WTC11 (cell line): ENCODE measurements around the gene CNDP1. TPM values are rescaled to one million over a fixed set of nuclear protein-coding genes. Genes with fewer than 3 reads are reported as not detected.

Source experiments
- ATAC-seq: fragments of 200-7000 bp; cut with Tn5 transposase; 2 replicates; pipeline ENCODE4 v1.10.0; 2021; ENCODE audit warnings: mild to moderate bottlenecking, moderate library complexity
- CTCF ChIA-PET: fragments of 300-600 bp; sonication (Branson Sonifier 250); formaldehyde crosslinking; loops from one replicate; lab custom pipeline; 2021; ENCODE audit warnings: antibody characterized with exemption; lab: Charles Lee
- POLR2A ChIA-PET: fragments of 350-600 bp; sonication (Branson Sonifier 250); formaldehyde crosslinking; loops from one replicate; lab custom pipeline; 2021; ENCODE audit warnings: antibody characterized with exemption; lab: Charles Lee
- DNase-seq: peaks from one replicate; pipeline ENCODE4 v3.0.0; 2021; ENCODE audit warnings: low spot score
- H3K27ac Mint-ChIP-seq: 2 replicates; pipeline ENCODE4 v1.8.0; 2021; ENCODE audit warnings: mixed read lengths
- H3K27me3 Mint-ChIP-seq: 2 replicates; pipeline ENCODE4 v1.8.0; 2021; ENCODE audit warnings: low read depth, mild to moderate bottlenecking, moderate library complexity, mixed read lengths
- H3K36me3 Mint-ChIP-seq: 2 replicates; pipeline ENCODE4 v1.8.0; 2021; ENCODE audit warnings: mixed read lengths
- H3K4me1 Mint-ChIP-seq: 2 replicates; pipeline ENCODE4 v1.8.0; 2022; ENCODE audit warnings: mixed read lengths
- H3K4me3 Mint-ChIP-seq: 2 replicates; pipeline ENCODE4 v1.8.0; 2021; ENCODE audit warnings: mild to moderate bottlenecking, moderate library complexity, mixed read lengths
- H3K9me3 Mint-ChIP-seq: 2 replicates; pipeline ENCODE4 v1.8.0; 2021; ENCODE audit warnings: mixed read lengths
- CBFB ChIP-seq: sonication (generic); formaldehyde crosslinking; IDR thresholded peaks from 2 replicates; pipeline ENCODE4 v1.8.1; 2022; ENCODE audit warnings: mild to moderate bottlenecking, low read depth, missing genetic modification reagents
- CREM ChIP-seq: sonication (generic); formaldehyde crosslinking; IDR thresholded peaks from 2 replicates; pipeline ENCODE4 v1.8.1; 2022; ENCODE audit warnings: mild to moderate bottlenecking, missing genetic modification reagents, moderate library complexity
- ESRRA ChIP-seq: sonication (generic); formaldehyde crosslinking; IDR thresholded peaks from 2 replicates; pipeline ENCODE4 v1.8.1; 2022; ENCODE audit warnings: mild to moderate bottlenecking, missing genetic modification reagents, borderline replicate concordance
- FOXK1 ChIP-seq: sonication (generic); formaldehyde crosslinking; IDR thresholded peaks from 2 replicates; pipeline ENCODE4 v1.8.0; 2022; ENCODE audit warnings: mild to moderate bottlenecking, moderate library complexity, missing genetic modification reagents
- NR1H2 ChIP-seq: sonication (generic); formaldehyde crosslinking; IDR thresholded peaks from 2 replicates; pipeline ENCODE4 v1.9.0; 2021; ENCODE audit warnings: mild to moderate bottlenecking, moderate library complexity, missing genetic modification reagents
- SP1 ChIP-seq: sonication (generic); formaldehyde crosslinking; conservative IDR thresholded peaks from 2 replicates; pipeline ENCODE4 v1.8.1; 2022; ENCODE audit warnings: missing genetic modification reagents
- TEAD1 ChIP-seq: sonication (generic); formaldehyde crosslinking; IDR thresholded peaks from 2 replicates; pipeline ENCODE4 v1.8.0; 2022; ENCODE audit warnings: mild to moderate bottlenecking, missing genetic modification reagents
- ZNF416 ChIP-seq: fragments of 250-450 bp; sonication (Bioruptor Pico); IDR thresholded peaks from 2 replicates; pipeline ENCODE4 v1.9.0; 2021; ENCODE audit warnings: mild to moderate bottlenecking, inconsistent platforms
- total RNA-seq: library from RNA; stranded (reverse); gene quantifications from 3 replicates; pipeline ENCODE4 v1.2.3, GENCODE V29; 2021
- TF ChIP-seq, protein P1 (sequence below): sonication (generic); formaldehyde crosslinking; IDR thresholded peaks from 2 replicates; pipeline ENCODE4 v1.8.0; 2023; ENCODE audit warnings: missing genetic modification reagents, mild to moderate bottlenecking, borderline replicate concordance
- TF ChIP-seq, protein P2 (sequence below): sonication (generic); formaldehyde crosslinking; IDR thresholded peaks from 2 replicates; pipeline ENCODE4 v1.8.1; 2023; ENCODE audit warnings: mild to moderate bottlenecking, missing genetic modification reagents, borderline replicate concordance
- TF ChIP-seq, protein P3 (sequence below): fragments of 250-450 bp; sonication (Bioruptor Pico); IDR thresholded peaks from 2 replicates; pipeline ENCODE4 v1.8.0; 2021; ENCODE audit warnings: mild to moderate bottlenecking
- TF ChIP-seq, protein P4 (sequence below): sonication (generic); formaldehyde crosslinking; IDR thresholded peaks from 2 replicates; pipeline ENCODE4 v1.8.1; 2022; ENCODE audit warnings: mild to moderate bottlenecking, moderate library complexity, missing genetic modification reagents
- TF ChIP-seq, protein P5 (sequence below): sonication (generic); formaldehyde crosslinking; IDR thresholded peaks from 2 replicates; pipeline ENCODE4 v1.8.1; 2023; ENCODE audit warnings: mild to moderate bottlenecking, missing genetic modification reagents
- TF ChIP-seq, protein P6 (sequence below): sonication (generic); formaldehyde crosslinking; IDR thresholded peaks from 2 replicates; pipeline ENCODE4 v1.8.0; 2022; ENCODE audit warnings: mild to moderate bottlenecking, missing genetic modification reagents
- TF ChIP-seq, protein P7 (sequence below): fragments of 250-450 bp; sonication (Bioruptor Pico); IDR thresholded peaks from 2 replicates; pipeline ENCODE4 v1.9.0; 2021; ENCODE audit warnings: moderate library complexity, mild to moderate bottlenecking, inconsistent platforms, borderline replicate concordance
- TF ChIP-seq, protein P8 (sequence below): sonication (generic); formaldehyde crosslinking; IDR thresholded peaks from 2 replicates; pipeline ENCODE4 v1.8.0; 2023; ENCODE audit warnings: mild to moderate bottlenecking, missing genetic modification reagents

Gene CNDP1
- total RNA-seq, 1 experiment from 2014 or later: 0.28 TPM

DNA sequence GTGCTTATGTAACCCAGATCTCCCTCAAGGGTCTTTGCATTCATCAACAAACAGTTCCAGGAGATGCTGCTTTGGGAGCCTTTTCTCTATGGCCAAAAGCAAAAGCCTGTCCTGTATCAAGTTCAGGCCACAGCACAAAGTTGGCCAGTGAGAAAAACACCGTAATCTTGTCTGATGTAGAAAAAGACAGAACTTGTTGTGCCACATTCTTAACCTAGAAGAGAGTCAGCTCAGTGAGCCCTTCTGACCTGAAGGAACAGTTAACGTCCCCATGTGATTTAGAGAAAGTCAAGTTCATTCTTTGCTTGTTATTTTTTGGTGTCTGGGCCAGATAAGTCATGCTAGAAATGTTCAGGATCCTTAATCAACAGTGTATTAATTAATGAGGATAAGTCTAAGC is 7.8 kb upstream of the CNDP1 start:
- CTCF ChIA-PET: no interaction called here
- peaks cover 17% of the 10 kb centered on the region for H3K9me3 Mint-ChIP-seq
- TF ChIP-seq TEAD1 (CRISPR knock-in tag) (no peak), CBFB (no peak), NR1H2 (no peak), ZNF416 (CRISPR knock-in tag) (no peak), ESRRA (CRISPR knock-in tag) (no peak)
- TF ChIP-seq, protein P1, sequence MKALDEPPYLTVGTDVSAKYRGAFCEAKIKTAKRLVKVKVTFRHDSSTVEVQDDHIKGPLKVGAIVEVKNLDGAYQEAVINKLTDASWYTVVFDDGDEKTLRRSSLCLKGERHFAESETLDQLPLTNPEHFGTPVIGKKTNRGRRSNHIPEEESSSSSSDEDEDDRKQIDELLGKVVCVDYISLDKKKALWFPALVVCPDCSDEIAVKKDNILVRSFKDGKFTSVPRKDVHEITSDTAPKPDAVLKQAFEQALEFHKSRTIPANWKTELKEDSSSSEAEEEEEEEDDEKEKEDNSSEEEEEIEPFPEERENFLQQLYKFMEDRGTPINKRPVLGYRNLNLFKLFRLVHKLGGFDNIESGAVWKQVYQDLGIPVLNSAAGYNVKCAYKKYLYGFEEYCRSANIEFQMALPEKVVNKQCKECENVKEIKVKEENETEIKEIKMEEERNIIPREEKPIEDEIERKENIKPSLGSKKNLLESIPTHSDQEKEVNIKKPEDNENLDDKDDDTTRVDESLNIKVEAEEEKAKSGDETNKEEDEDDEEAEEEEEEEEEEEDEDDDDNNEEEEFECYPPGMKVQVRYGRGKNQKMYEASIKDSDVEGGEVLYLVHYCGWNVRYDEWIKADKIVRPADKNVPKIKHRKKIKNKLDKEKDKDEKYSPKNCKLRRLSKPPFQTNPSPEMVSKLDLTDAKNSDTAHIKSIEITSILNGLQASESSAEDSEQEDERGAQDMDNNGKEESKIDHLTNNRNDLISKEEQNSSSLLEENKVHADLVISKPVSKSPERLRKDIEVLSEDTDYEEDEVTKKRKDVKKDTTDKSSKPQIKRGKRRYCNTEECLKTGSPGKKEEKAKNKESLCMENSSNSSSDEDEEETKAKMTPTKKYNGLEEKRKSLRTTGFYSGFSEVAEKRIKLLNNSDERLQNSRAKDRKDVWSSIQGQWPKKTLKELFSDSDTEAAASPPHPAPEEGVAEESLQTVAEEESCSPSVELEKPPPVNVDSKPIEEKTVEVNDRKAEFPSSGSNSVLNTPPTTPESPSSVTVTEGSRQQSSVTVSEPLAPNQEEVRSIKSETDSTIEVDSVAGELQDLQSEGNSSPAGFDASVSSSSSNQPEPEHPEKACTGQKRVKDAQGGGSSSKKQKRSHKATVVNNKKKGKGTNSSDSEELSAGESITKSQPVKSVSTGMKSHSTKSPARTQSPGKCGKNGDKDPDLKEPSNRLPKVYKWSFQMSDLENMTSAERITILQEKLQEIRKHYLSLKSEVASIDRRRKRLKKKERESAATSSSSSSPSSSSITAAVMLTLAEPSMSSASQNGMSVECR (CRISPR knock-in tag): no peak
- TF ChIP-seq, protein P2, sequence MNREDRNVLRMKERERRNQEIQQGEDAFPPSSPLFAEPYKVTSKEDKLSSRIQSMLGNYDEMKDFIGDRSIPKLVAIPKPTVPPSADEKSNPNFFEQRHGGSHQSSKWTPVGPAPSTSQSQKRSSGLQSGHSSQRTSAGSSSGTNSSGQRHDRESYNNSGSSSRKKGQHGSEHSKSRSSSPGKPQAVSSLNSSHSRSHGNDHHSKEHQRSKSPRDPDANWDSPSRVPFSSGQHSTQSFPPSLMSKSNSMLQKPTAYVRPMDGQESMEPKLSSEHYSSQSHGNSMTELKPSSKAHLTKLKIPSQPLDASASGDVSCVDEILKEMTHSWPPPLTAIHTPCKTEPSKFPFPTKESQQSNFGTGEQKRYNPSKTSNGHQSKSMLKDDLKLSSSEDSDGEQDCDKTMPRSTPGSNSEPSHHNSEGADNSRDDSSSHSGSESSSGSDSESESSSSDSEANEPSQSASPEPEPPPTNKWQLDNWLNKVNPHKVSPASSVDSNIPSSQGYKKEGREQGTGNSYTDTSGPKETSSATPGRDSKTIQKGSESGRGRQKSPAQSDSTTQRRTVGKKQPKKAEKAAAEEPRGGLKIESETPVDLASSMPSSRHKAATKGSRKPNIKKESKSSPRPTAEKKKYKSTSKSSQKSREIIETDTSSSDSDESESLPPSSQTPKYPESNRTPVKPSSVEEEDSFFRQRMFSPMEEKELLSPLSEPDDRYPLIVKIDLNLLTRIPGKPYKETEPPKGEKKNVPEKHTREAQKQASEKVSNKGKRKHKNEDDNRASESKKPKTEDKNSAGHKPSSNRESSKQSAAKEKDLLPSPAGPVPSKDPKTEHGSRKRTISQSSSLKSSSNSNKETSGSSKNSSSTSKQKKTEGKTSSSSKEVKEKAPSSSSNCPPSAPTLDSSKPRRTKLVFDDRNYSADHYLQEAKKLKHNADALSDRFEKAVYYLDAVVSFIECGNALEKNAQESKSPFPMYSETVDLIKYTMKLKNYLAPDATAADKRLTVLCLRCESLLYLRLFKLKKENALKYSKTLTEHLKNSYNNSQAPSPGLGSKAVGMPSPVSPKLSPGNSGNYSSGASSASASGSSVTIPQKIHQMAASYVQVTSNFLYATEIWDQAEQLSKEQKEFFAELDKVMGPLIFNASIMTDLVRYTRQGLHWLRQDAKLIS: no peak
- TF ChIP-seq, protein P3, sequence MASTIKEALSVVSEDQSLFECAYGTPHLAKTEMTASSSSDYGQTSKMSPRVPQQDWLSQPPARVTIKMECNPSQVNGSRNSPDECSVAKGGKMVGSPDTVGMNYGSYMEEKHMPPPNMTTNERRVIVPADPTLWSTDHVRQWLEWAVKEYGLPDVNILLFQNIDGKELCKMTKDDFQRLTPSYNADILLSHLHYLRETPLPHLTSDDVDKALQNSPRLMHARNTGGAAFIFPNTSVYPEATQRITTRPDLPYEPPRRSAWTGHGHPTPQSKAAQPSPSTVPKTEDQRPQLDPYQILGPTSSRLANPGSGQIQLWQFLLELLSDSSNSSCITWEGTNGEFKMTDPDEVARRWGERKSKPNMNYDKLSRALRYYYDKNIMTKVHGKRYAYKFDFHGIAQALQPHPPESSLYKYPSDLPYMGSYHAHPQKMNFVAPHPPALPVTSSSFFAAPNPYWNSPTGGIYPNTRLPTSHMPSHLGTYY (CRISPR knock-in tag): no peak
- TF ChIP-seq, protein P4, sequence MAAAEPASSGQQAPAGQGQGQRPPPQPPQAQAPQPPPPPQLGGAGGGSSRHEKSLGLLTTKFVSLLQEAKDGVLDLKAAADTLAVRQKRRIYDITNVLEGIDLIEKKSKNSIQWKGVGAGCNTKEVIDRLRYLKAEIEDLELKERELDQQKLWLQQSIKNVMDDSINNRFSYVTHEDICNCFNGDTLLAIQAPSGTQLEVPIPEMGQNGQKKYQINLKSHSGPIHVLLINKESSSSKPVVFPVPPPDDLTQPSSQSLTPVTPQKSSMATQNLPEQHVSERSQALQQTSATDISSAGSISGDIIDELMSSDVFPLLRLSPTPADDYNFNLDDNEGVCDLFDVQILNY (CRISPR knock-in tag): no peak
- TF ChIP-seq, protein P5, sequence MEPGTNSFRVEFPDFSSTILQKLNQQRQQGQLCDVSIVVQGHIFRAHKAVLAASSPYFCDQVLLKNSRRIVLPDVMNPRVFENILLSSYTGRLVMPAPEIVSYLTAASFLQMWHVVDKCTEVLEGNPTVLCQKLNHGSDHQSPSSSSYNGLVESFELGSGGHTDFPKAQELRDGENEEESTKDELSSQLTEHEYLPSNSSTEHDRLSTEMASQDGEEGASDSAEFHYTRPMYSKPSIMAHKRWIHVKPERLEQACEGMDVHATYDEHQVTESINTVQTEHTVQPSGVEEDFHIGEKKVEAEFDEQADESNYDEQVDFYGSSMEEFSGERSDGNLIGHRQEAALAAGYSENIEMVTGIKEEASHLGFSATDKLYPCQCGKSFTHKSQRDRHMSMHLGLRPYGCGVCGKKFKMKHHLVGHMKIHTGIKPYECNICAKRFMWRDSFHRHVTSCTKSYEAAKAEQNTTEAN (CRISPR knock-in tag): no peak
- H3K4me3 Mint-ChIP-seq: no peak overlapping the region
- ATAC-seq: no peak
- H3K27me3 Mint-ChIP-seq: no peaks in the 10 kb centered on the region; the same call in 1 of the 2 replicates
- POLR2A ChIA-PET: no interaction called here
- 0 out of 2 replicates have a peak, but pooled peaks cover 2% of the 10 kb centered on the region for H3K4me1 Mint-ChIP-seq
- DNase-seq: no peak
- peaks cover 20% of the 10 kb centered on the region for H3K36me3 Mint-ChIP-seq
- H3K27ac Mint-ChIP-seq: no peak overlapping the region

DNA sequence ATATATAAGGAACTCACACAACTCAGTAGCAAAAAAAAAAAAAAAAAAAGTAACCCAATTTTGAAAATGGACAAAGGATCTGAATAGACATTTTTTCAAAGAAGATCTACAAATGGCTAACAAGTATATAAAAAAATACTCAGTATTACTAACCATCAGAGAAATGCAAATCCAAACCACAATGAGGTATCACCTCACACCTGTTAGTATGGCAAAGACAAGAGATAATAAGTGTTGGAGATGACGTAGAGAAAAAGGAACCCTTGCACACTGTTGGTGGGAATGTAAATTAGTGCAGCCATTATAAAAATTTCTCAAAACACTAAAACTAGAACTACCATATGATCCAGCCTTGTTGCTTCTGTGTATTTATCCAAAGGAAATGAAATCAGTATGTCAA is 5.8 kb upstream of the CNDP1 start:
- POLR2A ChIA-PET: interaction anchor here (0.6 kb wide), 1 partner anchor 265 kb away, joined by 3 read pairs; no protein-coding TSS in a partner anchor
- Mint-ChIP-seq H3K9me3 (peaks cover 10% of the 10 kb centered on the region), H3K4me1 (no peaks in the 10 kb centered on the region), H3K4me3 (no peak overlapping the region), H3K27ac (no peak overlapping the region), H3K27me3 (no peaks in the 10 kb centered on the region; the same call in 1 of the 2 replicates), H3K36me3 (peaks cover 5% of the 10 kb centered on the region; the same call in 1 of the 2 replicates)
- no peak for DNase-seq
- no peak for ATAC-seq
- CTCF ChIA-PET: no interaction called here
- TF ChIP-seq, protein P6, sequence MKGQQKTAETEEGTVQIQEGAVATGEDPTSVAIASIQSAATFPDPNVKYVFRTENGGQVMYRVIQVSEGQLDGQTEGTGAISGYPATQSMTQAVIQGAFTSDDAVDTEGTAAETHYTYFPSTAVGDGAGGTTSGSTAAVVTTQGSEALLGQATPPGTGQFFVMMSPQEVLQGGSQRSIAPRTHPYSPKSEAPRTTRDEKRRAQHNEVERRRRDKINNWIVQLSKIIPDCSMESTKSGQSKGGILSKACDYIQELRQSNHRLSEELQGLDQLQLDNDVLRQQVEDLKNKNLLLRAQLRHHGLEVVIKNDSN: no peak
- TF ChIP-seq FOXK1 (CRISPR knock-in tag) (no peak), CREM (no peak), SP1 (CRISPR knock-in tag) (no peak)
- TF ChIP-seq, protein P7, sequence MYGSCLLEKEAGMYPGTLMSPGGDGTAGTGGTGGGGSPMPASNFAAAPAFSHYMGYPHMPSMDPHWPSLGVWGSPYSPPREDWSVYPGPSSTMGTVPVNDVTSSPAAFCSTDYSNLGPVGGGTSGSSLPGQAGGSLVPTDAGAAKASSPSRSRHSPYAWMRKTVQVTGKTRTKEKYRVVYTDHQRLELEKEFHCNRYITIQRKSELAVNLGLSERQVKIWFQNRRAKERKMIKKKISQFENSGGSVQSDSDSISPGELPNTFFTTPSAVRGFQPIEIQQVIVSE (CRISPR knock-in tag): no peak
- TF ChIP-seq, protein P8, sequence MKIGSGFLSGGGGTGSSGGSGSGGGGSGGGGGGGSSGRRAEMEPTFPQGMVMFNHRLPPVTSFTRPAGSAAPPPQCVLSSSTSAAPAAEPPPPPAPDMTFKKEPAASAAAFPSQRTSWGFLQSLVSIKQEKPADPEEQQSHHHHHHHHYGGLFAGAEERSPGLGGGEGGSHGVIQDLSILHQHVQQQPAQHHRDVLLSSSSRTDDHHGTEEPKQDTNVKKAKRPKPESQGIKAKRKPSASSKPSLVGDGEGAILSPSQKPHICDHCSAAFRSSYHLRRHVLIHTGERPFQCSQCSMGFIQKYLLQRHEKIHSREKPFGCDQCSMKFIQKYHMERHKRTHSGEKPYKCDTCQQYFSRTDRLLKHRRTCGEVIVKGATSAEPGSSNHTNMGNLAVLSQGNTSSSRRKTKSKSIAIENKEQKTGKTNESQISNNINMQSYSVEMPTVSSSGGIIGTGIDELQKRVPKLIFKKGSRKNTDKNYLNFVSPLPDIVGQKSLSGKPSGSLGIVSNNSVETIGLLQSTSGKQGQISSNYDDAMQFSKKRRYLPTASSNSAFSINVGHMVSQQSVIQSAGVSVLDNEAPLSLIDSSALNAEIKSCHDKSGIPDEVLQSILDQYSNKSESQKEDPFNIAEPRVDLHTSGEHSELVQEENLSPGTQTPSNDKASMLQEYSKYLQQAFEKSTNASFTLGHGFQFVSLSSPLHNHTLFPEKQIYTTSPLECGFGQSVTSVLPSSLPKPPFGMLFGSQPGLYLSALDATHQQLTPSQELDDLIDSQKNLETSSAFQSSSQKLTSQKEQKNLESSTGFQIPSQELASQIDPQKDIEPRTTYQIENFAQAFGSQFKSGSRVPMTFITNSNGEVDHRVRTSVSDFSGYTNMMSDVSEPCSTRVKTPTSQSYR (CRISPR knock-in tag): no peak
